H7 (cell line): Measurements from ENCODE around the gene MMP7. TPM values are rescaled to one million over a fixed set of nuclear protein-coding genes. Genes with fewer than 3 reads are reported as not detected.

Experiments
- DNase-seq: peaks from one replicate; pipeline ENCODE4 v3.0.0; 2012
- H3K27me3 ChIP-seq: 2 replicates; pipeline ENCODE4 v1.6.0; 2011; ENCODE audit warnings: mild to moderate bottlenecking, low read length; ENCODE audit not compliant: control insufficient read depth, insufficient read depth
- H3K36me3 ChIP-seq: replicated peaks from 2 replicates; pipeline ENCODE4 v1.5.1; 2011; ENCODE audit warnings: low read length; ENCODE audit not compliant: control insufficient read depth, insufficient read depth
- H3K4me3 ChIP-seq: 2 replicates; pipeline ENCODE4 v1.5.1; 2011; ENCODE audit warnings: low read depth, mild to moderate bottlenecking, control low read depth, low read length, moderate library complexity; ENCODE audit not compliant: insufficient read depth
- total RNA-seq: library from RNA; depleted of rRNA; stranded (reverse); fragments of >200 nt; shearing (Covaris generic); gene quantifications from 2 replicates; pipeline ENCODE4 v1.2.3, GENCODE V29; 2014; rRNA removed

MMP7 gene
- total RNA-seq, 1 experiment from 2014 or later: not detected

DNA sequence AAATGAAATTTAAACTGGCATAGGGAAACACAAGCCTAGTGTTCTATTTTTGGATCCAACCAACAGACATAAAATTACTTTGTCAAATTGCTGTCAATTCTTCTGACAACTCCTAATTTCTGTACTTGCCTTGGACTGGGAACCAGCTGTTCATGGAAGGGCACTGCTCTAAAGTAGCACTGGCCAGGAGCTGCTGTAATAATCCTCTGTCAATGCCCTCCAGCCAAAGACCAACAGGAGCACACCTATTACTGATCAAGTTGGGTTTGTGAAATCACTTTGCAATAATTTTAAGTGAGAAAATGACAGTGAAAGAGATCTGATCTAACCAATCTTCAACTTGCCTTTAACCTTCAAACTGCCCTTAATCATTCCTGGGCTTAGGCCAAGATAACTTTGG lies 59.1 kb downstream of the MMP7 start:
- Histone ChIP-seq H3K27me3 (no peaks in the 10 kb centered on the region), H3K36me3 (no peaks in the 10 kb centered on the region), H3K4me3 (no peak overlapping the region)
- DNase-seq: no peak

Other genes starting within 250 kb of the MMP7 start
- 0.18 and 0.52 TPM in 2 replicates for gene BIRC3, start 213.3 kb downstream of the MMP7 start, total RNA-seq
- gene BIRC2, start 183.5 kb downstream of the MMP7 start, total RNA-seq: 28.8 and 33.6 TPM in 2 replicates
- 73.7 and 113 TPM in 2 replicates for gene TMEM123, start 78.0 kb downstream of the MMP7 start, total RNA-seq
- not detected in 2 replicates for gene MMP20, start 94.6 kb upstream of the MMP7 start, total RNA-seq
- gene MMP27, start 175.0 kb upstream of the MMP7 start, total RNA-seq: not detected in 2 replicates
- not detected in 2 replicates for gene MMP8, start 194.2 kb upstream of the MMP7 start, total RNA-seq
- not detected in 2 replicates for gene MMP10, start 249.9 kb upstream of the MMP7 start, total RNA-seq